Upper lobe of left lung (tissue), 6 donors: ENCODE data around the gene CSF2RB. TPM values are rescaled to one million over a fixed set of nuclear protein-coding genes. Genes with fewer than 3 reads are reported as not detected.
A peak's percentile ranks its signal among the peaks of the same experiment; 100 is the strongest.

ENCODE experiments used
- ATAC-seq, 2 donors: fragments of 200-7000 bp; cut with Tn5 transposase; one replicate each; pipeline ENCODE4 v1.9.1; 2022; ENCODE audit warnings: mild to moderate bottlenecking in 2 of 2, moderate library complexity in 2 of 2; ENCODE audit not compliant: low FRiP score in 2 of 2
- DNase-seq, 2 donors: peaks; one replicate each; pipeline ENCODE4 v3.0.0-alpha.2; 2019 to 2020
- H3K27ac ChIP-seq, 4 donors: fragments of 200-600 bp; sonication (generic); one replicate each; pipeline ENCODE4 v1.5.1; 2016 to 2019
- H3K27me3 ChIP-seq, 4 donors: fragments of 200-600 bp; sonication (generic); one replicate each; pipeline ENCODE4 v1.5.1; 2017 to 2019
- H3K36me3 ChIP-seq, 4 donors: fragments of 200-600 bp; sonication (generic); one replicate each; pipeline ENCODE4 v1.5.1; 2016 to 2019
- H3K4me1 ChIP-seq, 4 donors: fragments of 200-600 bp; sonication (generic); one replicate each; pipeline ENCODE4 v1.5.1; 2018 to 2019
- H3K4me3 ChIP-seq, 4 donors: fragments of 200-600 bp; sonication (generic); one replicate each; pipeline ENCODE4 v1.5.1; 2017 to 2019; ENCODE audit warnings: mild to moderate bottlenecking in 2 of 4, moderate library complexity in 1 of 4
- H3K9me3 ChIP-seq, 4 donors: fragments of 200-600 bp; sonication (generic); one replicate each; pipeline ENCODE4 v1.5.1; 2018 to 2019
- EP300 ChIP-seq, 4 donors: sonication (generic); formaldehyde crosslinking; IDR thresholded peaks; one replicate each; pipeline ENCODE4 v1.5.1; 2017; ENCODE audit warnings: antibody characterized with exemption in 4 of 4, control low read depth in 2 of 4
- POLR2A ChIP-seq, 4 donors: fragments of 450-650 bp; IDR thresholded peaks; one replicate each; pipeline ENCODE4 v1.5.1; 2016 to 2017; ENCODE audit warnings: antibody characterized with exemption in 4 of 4, mild to moderate bottlenecking in 2 of 4
- POLR2AphosphoS5 ChIP-seq, 2 donors: sonication (generic); formaldehyde crosslinking; IDR thresholded peaks; one replicate each; pipeline ENCODE4 v1.5.1; 2017; ENCODE audit warnings: antibody characterized with exemption in 2 of 2
- WGBS, 2 donors: methylation state at CpG; one replicate each; pipeline ENCODE4 v1.1.5; 2017 to 2018; 5-methylcytosine and 5-hydroxymethylcytosine counted together
- total RNA-seq, 6 donors: library from RNA; depleted of rRNA in 4 of 6; stranded (reverse); fragments of >200 nt in 4 of 6; gene quantifications; one replicate each; pipeline versions ENCODE4 v1.1.0 to v1.2.1, GENCODE V29; 2016 to 2021
- TF ChIP-seq, protein P1 (sequence below), 6 experiments: fragments of 450-650 bp in 4 of 6; fragments of 200-600 bp in 2 of 6; sonication (generic) in 2 of 6; IDR thresholded peaks; one replicate each; pipeline ENCODE4 v1.5.1; 2016 to 2019; ENCODE audit warnings: antibody characterized with exemption in 6 of 6
- donor health status: DM: no; HTN: no; CAD: no; lungs with moderate emphysema.
- donor health status: DM: no; HTN: yes; CAD: no; lungs with severe emphysema.

CSF2RB gene
- total RNA-seq, 6 donors from 2014 or later, result 8.2 to 43.0 (median 24.2) TPM

- H3K9me3 ChIP-seq, result no peaks in the 10 kb centered on the region
- peak in 1 of 2 donors; percentile 43 for DNase-seq
- no peak overlapping the region for H3K4me3 ChIP-seq
- H3K36me3 ChIP-seq, result peaks cover 0 to 24% (median 7%) of the 10 kb centered on the region in 4 donors
- peaks cover 4 to 15% (median 13%) of the 10 kb centered on the region in 4 donors for H3K4me1 ChIP-seq
- TF ChIP-seq EP300 (IDR thresholded peaks at IDR 0.05), result no peak
- no peak for TF ChIP-seq POLR2AphosphoS5 (IDR thresholded peaks at IDR 0.05)
- TF ChIP-seq, protein P1, sequence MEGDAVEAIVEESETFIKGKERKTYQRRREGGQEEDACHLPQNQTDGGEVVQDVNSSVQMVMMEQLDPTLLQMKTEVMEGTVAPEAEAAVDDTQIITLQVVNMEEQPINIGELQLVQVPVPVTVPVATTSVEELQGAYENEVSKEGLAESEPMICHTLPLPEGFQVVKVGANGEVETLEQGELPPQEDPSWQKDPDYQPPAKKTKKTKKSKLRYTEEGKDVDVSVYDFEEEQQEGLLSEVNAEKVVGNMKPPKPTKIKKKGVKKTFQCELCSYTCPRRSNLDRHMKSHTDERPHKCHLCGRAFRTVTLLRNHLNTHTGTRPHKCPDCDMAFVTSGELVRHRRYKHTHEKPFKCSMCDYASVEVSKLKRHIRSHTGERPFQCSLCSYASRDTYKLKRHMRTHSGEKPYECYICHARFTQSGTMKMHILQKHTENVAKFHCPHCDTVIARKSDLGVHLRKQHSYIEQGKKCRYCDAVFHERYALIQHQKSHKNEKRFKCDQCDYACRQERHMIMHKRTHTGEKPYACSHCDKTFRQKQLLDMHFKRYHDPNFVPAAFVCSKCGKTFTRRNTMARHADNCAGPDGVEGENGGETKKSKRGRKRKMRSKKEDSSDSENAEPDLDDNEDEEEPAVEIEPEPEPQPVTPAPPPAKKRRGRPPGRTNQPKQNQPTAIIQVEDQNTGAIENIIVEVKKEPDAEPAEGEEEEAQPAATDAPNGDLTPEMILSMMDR (IDR thresholded peaks at IDR 0.05), result no peak
- TF ChIP-seq POLR2A (IDR thresholded peaks at IDR 0.05), result no peak
- WGBS, 2 donors, result 51 to 55% methylated on average over 8 of the region's 10 CpGs
- ATAC-seq, result peak; percentile 5 to 20
- H3K27ac ChIP-seq, result peak overlapping the region in 3 of 4 donors; percentile 7 to 66 (median 19)
- H3K27me3 ChIP-seq, result no peaks in the 10 kb centered on the region
These were observed 8.7 kb downstream of the CSF2RB start for GRCh38 chr22:36922105-36922608.

DNA sequence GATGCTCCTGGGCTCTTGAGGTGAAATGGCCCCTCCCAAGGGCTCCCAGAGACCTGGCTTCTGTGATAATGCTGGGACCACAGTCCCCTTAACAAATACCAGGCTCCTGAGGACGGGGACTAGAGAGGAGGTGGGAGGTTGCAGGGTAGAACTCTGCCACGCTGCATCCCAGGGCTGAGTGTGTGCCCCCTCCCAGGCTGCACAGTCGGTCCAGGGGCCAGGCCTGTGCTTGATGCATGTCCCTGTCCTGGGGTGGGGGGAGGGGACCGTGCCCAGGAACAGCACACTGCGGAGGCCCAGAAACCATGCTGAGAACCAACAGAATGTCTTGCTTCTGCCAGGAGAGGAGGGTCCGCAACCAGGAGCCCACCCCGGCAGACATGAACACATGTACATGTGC lies 9.3 kb downstream of the CSF2RB start:
- Histone ChIP-seq H3K27ac (peak overlapping the region in 1 of 4 donors; percentile 66), H3K4me1 (peaks cover 4 to 15% (median 13%) of the 10 kb centered on the region in 4 donors), H3K4me3 (no peak overlapping the region), H3K36me3 (peaks cover 0 to 25% (median 7%) of the 10 kb centered on the region in 4 donors), H3K9me3 (no peaks in the 10 kb centered on the region), H3K27me3 (no peaks in the 10 kb centered on the region)
- no peak for ATAC-seq
- WGBS, 2 donors, result 76 to 89% methylated on average over 3 to 7 of the region's 7 CpGs
- DNase-seq, result no peak
- TF ChIP-seq, protein P1 (IDR thresholded peaks at IDR 0.05), result no peak
- TF ChIP-seq POLR2A (IDR thresholded peaks at IDR 0.05), result no peak
- TF ChIP-seq POLR2AphosphoS5 (IDR thresholded peaks at IDR 0.05), result no peak
- no peak for TF ChIP-seq EP300 (IDR thresholded peaks at IDR 0.05)

DNA sequence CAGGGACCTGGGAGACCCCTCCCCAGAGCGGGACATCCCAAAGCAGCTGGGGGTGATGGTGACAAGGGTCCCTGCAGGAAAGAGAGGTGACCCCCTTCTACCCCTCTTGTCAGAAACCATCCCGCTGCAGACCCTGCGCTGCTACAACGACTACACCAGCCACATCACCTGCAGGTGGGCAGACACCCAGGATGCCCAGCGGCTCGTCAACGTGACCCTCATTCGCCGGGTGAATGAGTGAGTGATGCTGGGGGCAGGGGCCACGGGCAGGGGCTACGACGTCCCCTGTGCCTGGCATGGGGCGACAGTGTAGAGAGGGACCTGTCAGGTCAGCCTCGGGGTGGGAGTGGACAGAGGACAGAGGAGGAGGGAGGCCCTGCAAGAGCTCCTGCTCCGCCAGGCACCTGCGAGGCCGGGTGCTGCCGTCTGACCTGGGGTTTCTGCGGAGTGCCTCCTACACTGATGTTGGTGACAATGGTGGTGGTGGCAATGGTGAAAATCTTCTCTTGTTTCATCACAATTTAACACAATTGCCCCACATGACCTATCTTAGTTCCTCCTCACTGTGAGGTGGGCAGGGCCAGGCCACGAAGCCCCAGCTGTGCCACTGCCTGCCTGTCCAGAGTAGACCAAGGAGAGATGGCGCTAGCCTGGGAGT lies 9.8 kb downstream of the CSF2RB start:
- Histone ChIP-seq H3K4me1 (peaks cover 4 to 15% (median 13%) of the 10 kb centered on the region in 4 donors), H3K27ac (no peak overlapping the region), H3K4me3 (no peak overlapping the region), H3K9me3 (no peaks in the 10 kb centered on the region), H3K36me3 (peaks cover 0 to 25% (median 7%) of the 10 kb centered on the region in 4 donors), H3K27me3 (no peaks in the 10 kb centered on the region)
- 81 to 88% methylated on average over 13 to 21 of the region's 21 CpGs for WGBS, 2 donors
- TF ChIP-seq, protein P1 (IDR thresholded peaks at IDR 0.05), result no peak
- TF ChIP-seq EP300 (IDR thresholded peaks at IDR 0.05), result no peak
- TF ChIP-seq POLR2AphosphoS5 (IDR thresholded peaks at IDR 0.05), result no peak
- TF ChIP-seq POLR2A (IDR thresholded peaks at IDR 0.05), result no peak
- no peak for ATAC-seq
- peak in 1 of 2 donors; percentile 60 for DNase-seq

DNA sequence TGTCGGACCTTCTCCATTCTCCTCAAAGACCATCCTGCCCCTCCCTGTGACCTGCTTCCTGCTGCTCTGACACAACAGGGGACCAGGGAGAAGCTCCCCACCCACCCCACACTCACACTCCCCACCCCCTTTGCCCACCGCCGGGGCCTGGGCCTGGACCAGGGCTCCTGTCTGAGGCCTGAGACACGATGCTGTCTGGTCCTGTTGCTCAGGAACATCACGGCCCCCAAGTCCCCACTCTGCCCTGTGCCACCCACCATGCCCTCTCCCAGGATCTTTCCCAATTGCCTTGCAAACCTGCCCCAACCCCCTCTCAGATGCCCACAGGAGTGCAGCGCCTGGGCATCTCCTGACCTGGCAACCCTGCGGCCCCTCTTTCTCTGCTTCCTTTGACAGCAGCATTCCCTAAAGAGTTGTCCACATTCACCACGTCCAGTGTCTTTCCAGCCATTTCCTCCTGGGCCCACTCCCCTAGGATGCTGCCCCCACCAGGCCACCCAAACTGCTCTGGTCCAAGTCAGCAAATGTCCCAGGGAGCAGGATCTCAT lies 10.8 kb downstream of the CSF2RB start:
- H3K27me3 ChIP-seq, result no peaks in the 10 kb centered on the region
- DNase-seq, result no peak
- H3K36me3 ChIP-seq, result peaks cover 0 to 28% (median 7%) of the 10 kb centered on the region in 4 donors

More for the DNA sequence above, 10.8 kb downstream of the CSF2RB start:
- no peak for ATAC-seq
- Histone ChIP-seq H3K9me3 (no peaks in the 10 kb centered on the region), H3K27ac (no peak overlapping the region), H3K4me1 (peaks cover 4 to 15% (median 13%) of the 10 kb centered on the region in 4 donors), H3K4me3 (no peak overlapping the region)
- TF ChIP-seq POLR2AphosphoS5 (IDR thresholded peaks at IDR 0.05) (no peak), POLR2A (IDR thresholded peaks at IDR 0.05) (no peak), EP300 (IDR thresholded peaks at IDR 0.05) (no peak)
- TF ChIP-seq, protein P1 (IDR thresholded peaks at IDR 0.05), result no peak
- 85 to 89% methylated on average over 7 to 8 of the region's 8 CpGs for WGBS, 2 donors
